SK-N-SH (cell line): ENCODE results near the gene TNFAIP3. TPM values are rescaled to one million over a fixed set of nuclear protein-coding genes. Genes with fewer than 3 reads are reported as not detected.

Source experiments
- CTCF ChIA-PET: fragments of 300-600, 350-600 bp; formaldehyde crosslinking; extraction: SDS; loops from one replicate; lab custom pipeline; 2021; lab: Yijun Ruan, JAX
- POLR2A ChIA-PET: fragments of 350-600 bp; sonication (Branson Sonifier 250); formaldehyde crosslinking; extraction: SDS; loops from one replicate; lab custom pipeline; 2020; ENCODE audit warnings: antibody characterized with exemption, inconsistent platforms; lab: Yijun Ruan, JAX
- DNase-seq: peaks from one replicate; pipeline ENCODE4 v3.0.0; 2012
- H2AFZ ChIP-seq: fragments of 200-600 bp; sonication (generic); 2 replicates; pipeline ENCODE4 v1.8.1; 2016; ENCODE audit warnings: antibody characterized with exemption, mild to moderate bottlenecking, low read depth
- H3F3A ChIP-seq: fragments of 200-600 bp; sonication (generic); replicated peaks from 2 replicates; pipeline ENCODE3; 2016; ENCODE audit warnings: antibody characterized with exemption, mild to moderate bottlenecking; ENCODE audit not compliant: insufficient read depth
- H3K27ac ChIP-seq, 2 experiments: fragments of 200-500 bp in 1 of 2; fragments of 200-600 bp in 1 of 2; sonication (Bioruptor generic) in 1 of 2; sonication (generic), shearing (Covaris generic) in 1 of 2; 2 replicates each; pipeline versions ENCODE4 v1.5.1 to v1.6.1; 2014 to 2016; ENCODE audit warnings: low read depth in 2 of 2, inconsistent platforms in 1 of 2, low read length in 1 of 2, mild to moderate bottlenecking in 1 of 2, mixed read lengths in 1 of 2
- H3K27me3 ChIP-seq: fragments of 200-600 bp; sonication (generic), shearing (Covaris generic); 2 replicates; pipeline ENCODE4 v1.6.1; 2016; ENCODE audit warnings: mixed run types; ENCODE audit not compliant: insufficient read depth
- H3K36me3 ChIP-seq, 2 experiments: fragments of 200-500 bp in 1 of 2; fragments of 200-600 bp in 1 of 2; sonication (Bioruptor generic) in 1 of 2; sonication (generic) in 1 of 2; replicated peaks in 1 of 2; 2 replicates each; pipeline versions ENCODE3 to v1.5.1; 2014 to 2016; ENCODE audit warnings: low read length in 1 of 2, mild to moderate bottlenecking in 1 of 2; ENCODE audit not compliant: insufficient read depth in 2 of 2, control insufficient read depth in 1 of 2
- H3K4me1 ChIP-seq, 2 experiments: fragments of 200-500 bp in 1 of 2; fragments of 200-600 bp in 1 of 2; sonication (Bioruptor generic) in 1 of 2; sonication (generic), shearing (Covaris generic) in 1 of 2; 2 replicates each; pipeline versions ENCODE4 v1.5.1 to v1.6.1; 2014 to 2016; ENCODE audit warnings: low read depth in 1 of 2, low read length in 1 of 2, mixed run types in 1 of 2; ENCODE audit not compliant: insufficient read depth in 2 of 2, control insufficient read depth in 1 of 2
- H3K4me2 ChIP-seq: fragments of 200-600 bp; sonication (generic), shearing (Covaris generic); 2 replicates; pipeline ENCODE4 v1.6.1; 2017; ENCODE audit warnings: mixed run types
- H3K4me3 ChIP-seq, 2 experiments: fragments of 200-500 bp in 1 of 2; fragments of 200-600 bp in 1 of 2; sonication (Bioruptor generic) in 1 of 2; sonication (generic), shearing (Covaris generic) in 1 of 2; 2 replicates each; pipeline versions ENCODE4 v1.5.1 to v1.8.1; 2014 to 2016; ENCODE audit warnings: low read depth in 2 of 2, inconsistent platforms in 1 of 2, low read length in 1 of 2, mild to moderate bottlenecking in 1 of 2, mixed read lengths in 1 of 2, moderate library complexity in 1 of 2
- H3K79me2 ChIP-seq: fragments of 200-600 bp; sonication (generic); 2 replicates; pipeline ENCODE4 v1.8.1; 2017; ENCODE audit warnings: mild to moderate bottlenecking; ENCODE audit not compliant: insufficient read depth
- H3K9ac ChIP-seq: fragments of 200-600 bp; sonication (generic); 2 replicates; pipeline ENCODE4 v1.6.1; 2017; ENCODE audit warnings: mixed run types
- H3K9me2 ChIP-seq: fragments of 200-600 bp; sonication (generic); 2 replicates; pipeline ENCODE4 v1.6.1; 2017; ENCODE audit warnings: mixed run types
- H3K9me3 ChIP-seq: fragments of 200-600 bp; sonication (generic); 2 replicates; pipeline ENCODE4 v1.6.1; 2017; ENCODE audit warnings: mixed run types, mild to moderate bottlenecking, moderate library complexity
- H4K20me1 ChIP-seq: fragments of 200-600 bp; sonication (generic); 2 replicates; pipeline ENCODE4 v1.6.1; 2017; ENCODE audit warnings: mild to moderate bottlenecking, mixed run types; ENCODE audit not compliant: insufficient read depth
- EP300 ChIP-seq, 2 experiments: IDR thresholded peaks; 2 replicates each; pipeline versions ENCODE4 v1.4.0 to v1.6.1; 2012; ENCODE audit warnings: borderline replicate concordance in 1 of 2, low read depth in 1 of 2, low read length in 1 of 2
- EZH2phosphoT487 ChIP-seq: fragments of 200-600 bp; sonication (generic); IDR thresholded peaks from 2 replicates; pipeline ENCODE4 v1.6.1; 2017; ENCODE audit warnings: low read depth, mixed run types, mild to moderate bottlenecking, antibody characterized with exemption, moderate library complexity, borderline replicate concordance
- FOSL2 ChIP-seq: IDR thresholded peaks from 2 replicates; pipeline ENCODE4 v1.4.0; 2012; ENCODE audit warnings: low read depth, mild to moderate bottlenecking, moderate library complexity, borderline replicate concordance
- FOXJ3 ChIP-seq: sonication (generic); formaldehyde crosslinking; IDR thresholded peaks from 2 replicates; pipeline ENCODE4 v1.5.1; 2020; ENCODE audit warnings: mild to moderate bottlenecking, missing genetic modification reagents
- FOXM1 ChIP-seq: IDR thresholded peaks from 2 replicates; pipeline ENCODE4 v1.4.0; 2012; ENCODE audit warnings: low read depth, mild to moderate bottlenecking
- GABPA ChIP-seq: IDR thresholded peaks from 2 replicates; pipeline ENCODE4 v1.4.0; 2012; ENCODE audit warnings: low read depth, mild to moderate bottlenecking
- GATA2 ChIP-seq: sonication (generic); formaldehyde crosslinking; IDR thresholded peaks from 2 replicates; pipeline ENCODE4 v1.5.0; 2020; ENCODE audit warnings: mild to moderate bottlenecking, missing genetic modification reagents
- JUND ChIP-seq: IDR thresholded peaks from 2 replicates; pipeline ENCODE4 v1.4.0; 2012
- MXI1 ChIP-seq: IDR thresholded peaks from 2 replicates; pipeline ENCODE4 v1.6.1; 2012; ENCODE audit warnings: mild to moderate bottlenecking, low read depth, low read length, improper control_type of control experiment
- NRF1 ChIP-seq: IDR thresholded peaks from 2 replicates; pipeline ENCODE4 v1.6.1; 2012; ENCODE audit warnings: low read depth, mild to moderate bottlenecking, low read length
- POLR2AphosphoS5 ChIP-seq: IDR thresholded peaks from 2 replicates; pipeline ENCODE4 v1.6.1; 2012; ENCODE audit warnings: low read depth, low read length
- RAD21 ChIP-seq: IDR thresholded peaks from 2 replicates; pipeline ENCODE4 v1.6.1; 2012; ENCODE audit warnings: mild to moderate bottlenecking, low read length
- RFX5 ChIP-seq: IDR thresholded peaks from 2 replicates; pipeline ENCODE4 v1.6.1; 2012; ENCODE audit warnings: mild to moderate bottlenecking, improper control_type of control experiment, low read length
- RXRA ChIP-seq: IDR thresholded peaks from 2 replicates; pipeline ENCODE4 v1.4.0; 2012; ENCODE audit warnings: low read depth, mild to moderate bottlenecking, borderline replicate concordance
- SMC3 ChIP-seq: IDR thresholded peaks from 2 replicates; pipeline ENCODE4 v1.6.1; 2012; ENCODE audit warnings: low read depth, low read length, improper control_type of control experiment
- YY1 ChIP-seq: IDR thresholded peaks from 2 replicates; pipeline ENCODE4 v1.4.0; 2012; ENCODE audit warnings: low read depth, mild to moderate bottlenecking
- WGBS: methylation state at CpG from one replicate; pipeline ENCODE4 v1.1.6; 2017; ENCODE audit warnings: low lambda C conversion rate; 5-methylcytosine and 5-hydroxymethylcytosine counted together
- polyA plus RNA-seq, 3 experiments: library from polyadenylated mRNA; depleted of rRNA; stranded (reverse); fragments of >200 nt; gene quantifications; 2 replicates each; pipeline ENCODE4 v1.2.3, GENCODE V29; 2012
- TF ChIP-seq, protein P1 (sequence below): IDR thresholded peaks from 2 replicates; pipeline ENCODE4 v1.4.0; 2012; ENCODE audit warnings: low read depth, borderline replicate concordance
- TF ChIP-seq, protein P2 (sequence below): IDR thresholded peaks from 2 replicates; pipeline ENCODE4; 2012

The TNFAIP3 gene
- polyA plus RNA-seq, 1 of the 3 experiments (the other 2 are of a cell fraction) = 1.0 TPM

DNA sequence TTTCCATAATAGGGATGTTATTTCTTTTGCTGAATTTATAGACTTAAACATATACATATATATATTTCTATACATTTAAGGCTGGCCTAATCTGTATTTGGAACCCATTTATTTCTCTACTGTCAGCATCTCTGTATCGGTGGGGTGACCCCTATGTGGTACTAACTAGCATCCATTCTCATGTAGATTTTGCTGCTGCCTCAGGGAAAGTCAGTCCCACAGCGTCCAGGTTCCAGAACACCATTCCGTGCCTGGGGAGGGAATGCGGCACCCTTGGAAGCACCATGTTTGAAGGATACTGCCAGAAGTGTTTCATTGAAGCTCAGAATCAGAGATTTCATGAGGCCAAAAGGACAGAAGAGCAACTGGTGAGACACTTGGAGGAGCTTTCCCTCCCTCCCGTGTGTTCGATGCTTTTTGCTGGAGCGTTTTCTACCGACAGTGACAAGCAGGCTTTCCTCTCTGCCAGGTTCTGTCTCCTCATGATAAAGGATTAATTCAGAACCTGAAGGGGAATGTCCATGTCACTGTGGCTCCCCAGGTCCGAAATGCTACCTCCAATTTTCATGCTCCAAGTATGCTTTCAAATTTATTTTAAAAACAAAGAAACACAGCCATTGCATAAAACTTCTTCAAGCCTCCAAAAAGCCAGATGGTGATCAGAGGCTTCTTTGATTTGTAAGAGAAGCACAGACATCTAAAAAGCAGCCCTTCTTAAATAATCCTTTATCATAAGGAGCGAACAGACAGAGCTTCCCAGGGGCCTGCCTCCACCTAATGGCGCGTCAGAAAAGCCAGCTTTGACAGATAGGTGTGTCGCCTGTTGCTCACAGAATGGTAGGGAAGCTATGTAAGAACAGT is 13.1 kb downstream of the TNFAIP3 start:
- no peaks in the 10 kb centered on the region for H3K79me2 ChIP-seq
- no peak overlapping the region for H2AFZ ChIP-seq
- no peak overlapping the region for H3K4me2 ChIP-seq
- H3K9ac ChIP-seq = no peak overlapping the region
- no peaks in the 10 kb centered on the region for H3K36me3 ChIP-seq
- H3K9me2 ChIP-seq = no peaks in the 10 kb centered on the region
- POLR2A ChIA-PET = no interaction called here
- H3K9me3 ChIP-seq = no peaks in the 10 kb centered on the region
- TF ChIP-seq SMC3 = no peak
- TF ChIP-seq EP300 (IDR thresholded peaks at IDR 0.05; ENCODE audit: borderline replicate concordance in 1 of 2, low read depth in 1 of 2, low read length in 1 of 2) = no peak
- TF ChIP-seq FOXJ3 (CRISPR knock-in tag) = no peak
- TF ChIP-seq NRF1 = no peak
- TF ChIP-seq, protein P1, sequence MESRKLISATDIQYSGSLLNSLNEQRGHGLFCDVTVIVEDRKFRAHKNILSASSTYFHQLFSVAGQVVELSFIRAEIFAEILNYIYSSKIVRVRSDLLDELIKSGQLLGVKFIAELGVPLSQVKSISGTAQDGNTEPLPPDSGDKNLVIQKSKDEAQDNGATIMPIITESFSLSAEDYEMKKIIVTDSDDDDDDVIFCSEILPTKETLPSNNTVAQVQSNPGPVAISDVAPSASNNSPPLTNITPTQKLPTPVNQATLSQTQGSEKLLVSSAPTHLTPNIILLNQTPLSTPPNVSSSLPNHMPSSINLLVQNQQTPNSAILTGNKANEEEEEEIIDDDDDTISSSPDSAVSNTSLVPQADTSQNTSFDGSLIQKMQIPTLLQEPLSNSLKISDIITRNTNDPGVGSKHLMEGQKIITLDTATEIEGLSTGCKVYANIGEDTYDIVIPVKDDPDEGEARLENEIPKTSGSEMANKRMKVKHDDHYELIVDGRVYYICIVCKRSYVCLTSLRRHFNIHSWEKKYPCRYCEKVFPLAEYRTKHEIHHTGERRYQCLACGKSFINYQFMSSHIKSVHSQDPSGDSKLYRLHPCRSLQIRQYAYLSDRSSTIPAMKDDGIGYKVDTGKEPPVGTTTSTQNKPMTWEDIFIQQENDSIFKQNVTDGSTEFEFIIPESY = no peak
- TF ChIP-seq YY1 = no peak
- no peak for TF ChIP-seq POLR2AphosphoS5
- no peak for TF ChIP-seq MXI1
- no peak for TF ChIP-seq GATA2 (CRISPR knock-in tag)
- no peak for TF ChIP-seq FOXM1
- no peak for TF ChIP-seq RAD21
- TF ChIP-seq, all 33 proteins: peak for 0
- Histone ChIP-seq H3K4me1 (no peaks in the 10 kb centered on the region), H3K27me3 (no peaks in the 10 kb centered on the region), H4K20me1 (no peaks in the 10 kb centered on the region), H3K27ac (no peak overlapping the region), H3F3A (no peaks in the 10 kb centered on the region), H3K4me3 (no peak overlapping the region)
- no peak for DNase-seq
- WGBS = 89% methylated on average over 13 of the region's 13 CpGs
- CTCF ChIA-PET = interaction anchor here (2.5 kb wide), 1 partner anchor 13 kb away, joined by 12 read pairs; the partner anchor contains the start of gene TNFAIP3

DNA sequence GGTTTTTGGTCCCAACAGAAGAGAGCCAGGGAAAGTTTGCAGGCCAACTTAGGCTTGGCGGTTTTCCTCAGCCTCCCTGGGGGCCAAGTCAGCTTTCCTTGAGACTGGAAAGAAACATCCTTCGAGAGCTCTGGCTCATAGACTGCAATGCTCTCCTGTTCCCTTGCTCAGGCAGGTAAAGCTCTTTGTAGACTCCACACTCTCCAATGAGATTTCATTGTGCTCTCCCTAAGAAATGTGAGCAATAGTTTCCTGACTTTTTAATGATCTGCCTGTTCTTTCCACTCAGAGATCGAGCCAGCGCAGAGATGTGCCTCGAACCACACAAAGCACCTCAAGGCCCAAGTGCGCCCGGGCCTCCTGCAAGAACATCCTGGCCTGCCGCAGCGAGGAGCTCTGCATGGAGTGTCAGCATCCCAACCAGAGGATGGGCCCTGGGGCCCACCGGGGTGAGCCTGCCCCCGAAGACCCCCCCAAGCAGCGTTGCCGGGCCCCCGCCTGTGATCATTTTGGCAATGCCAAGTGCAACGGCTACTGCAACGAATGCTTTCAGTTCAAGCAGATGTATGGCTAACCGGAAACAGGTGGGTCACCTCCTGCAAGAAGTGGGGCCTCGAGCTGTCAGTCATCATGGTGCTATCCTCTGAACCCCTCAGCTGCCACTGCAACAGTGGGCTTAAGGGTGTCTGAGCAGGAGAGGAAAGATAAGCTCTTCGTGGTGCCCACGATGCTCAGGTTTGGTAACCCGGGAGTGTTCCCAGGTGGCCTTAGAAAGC is 13.9 kb downstream of the TNFAIP3 start:
- Histone ChIP-seq H3F3A (no peaks in the 10 kb centered on the region), H3K9me3 (no peaks in the 10 kb centered on the region), H3K4me2 (no peak overlapping the region), H3K9me2 (no peaks in the 10 kb centered on the region), H3K79me2 (no peaks in the 10 kb centered on the region), H3K36me3 (no peaks in the 10 kb centered on the region), H3K4me1 (no peaks in the 10 kb centered on the region), H3K4me3 (no peak overlapping the region), H3K9ac (no peak overlapping the region), H4K20me1 (no peaks in the 10 kb centered on the region), H3K27ac (no peak overlapping the region), H2AFZ (no peak overlapping the region), H3K27me3 (no peaks in the 10 kb centered on the region)
- ChIA-PET POLR2A (no interaction called here), CTCF (interaction anchor here (2.5 kb wide), 1 partner anchor 14 kb away, joined by 12 read pairs; the partner anchor contains the start of gene TNFAIP3)
- DNase-seq = no peak
- WGBS = 63% methylated on average over 15 of the region's 21 CpGs
- TF ChIP-seq, protein P2, sequence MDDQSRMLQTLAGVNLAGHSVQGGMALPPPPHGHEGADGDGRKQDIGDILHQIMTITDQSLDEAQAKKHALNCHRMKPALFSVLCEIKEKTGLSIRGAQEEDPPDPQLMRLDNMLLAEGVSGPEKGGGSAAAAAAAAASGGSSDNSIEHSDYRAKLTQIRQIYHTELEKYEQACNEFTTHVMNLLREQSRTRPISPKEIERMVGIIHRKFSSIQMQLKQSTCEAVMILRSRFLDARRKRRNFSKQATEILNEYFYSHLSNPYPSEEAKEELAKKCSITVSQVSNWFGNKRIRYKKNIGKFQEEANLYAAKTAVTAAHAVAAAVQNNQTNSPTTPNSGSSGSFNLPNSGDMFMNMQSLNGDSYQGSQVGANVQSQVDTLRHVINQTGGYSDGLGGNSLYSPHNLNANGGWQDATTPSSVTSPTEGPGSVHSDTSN = no peak
- TF ChIP-seq FOSL2 (no peak), GABPA (no peak), RFX5 (no peak), FOXM1 (no peak), EP300 (IDR thresholded peaks at IDR 0.05; ENCODE audit: borderline replicate concordance in 1 of 2, low read depth in 1 of 2, low read length in 1 of 2) (no peak), RXRA (no peak), EZH2phosphoT487 (no peak), JUND (no peak)
- TF ChIP-seq, protein P1 = no peak
